Epithelial cell of proximal tubule (primary cell): ENCODE data around the gene CXorf38. TPM values are rescaled to one million over a fixed set of nuclear protein-coding genes. Genes with fewer than 3 reads are reported as not detected.
"Not testable (repeated sequence)": the region's sequence is repeated elsewhere in the genome, so short reads cannot be mapped to it uniquely, and the experiment has no call there.

Source experiments
- DNase-seq: peaks from one replicate; pipeline ENCODE4 v3.0.0-alpha.2; 2011; ENCODE audit warnings: low read depth
- H3K4me3 ChIP-seq: 2 replicates; pipeline ENCODE4 v1.5.1; 2011; ENCODE audit warnings: low read depth, mild to moderate bottlenecking, low read length
- total RNA-seq: library from RNA; depleted of rRNA; stranded (reverse); fragments of >200 nt; gene quantifications from 2 replicates; pipeline ENCODE4 v1.2.3, GENCODE V29; 2015
- TF ChIP-seq, protein P1 (sequence below): conservative IDR thresholded peaks from 2 replicates; pipeline ENCODE4 v1.5.1; 2012; ENCODE audit warnings: low read depth, mild to moderate bottlenecking, low read length

Gene CXorf38
- total RNA-seq, 1 donor from 2014 or later, result 15.6 TPM

DNA sequence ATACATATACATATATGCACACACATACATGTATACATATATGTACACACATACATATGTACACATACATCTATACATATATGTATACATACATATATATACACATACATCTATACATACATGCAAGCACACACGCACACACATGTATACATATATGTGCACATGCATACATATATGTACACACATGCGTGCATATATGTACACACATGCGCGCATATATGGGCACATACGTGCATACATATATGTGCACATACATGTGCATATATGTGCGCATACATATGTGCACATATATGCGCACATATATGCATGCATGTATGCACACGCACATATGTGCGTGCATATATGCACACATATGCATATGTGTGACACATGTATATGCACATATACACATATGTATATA lies 31.4 kb downstream of the CXorf38 start:
- TF ChIP-seq, protein P1, sequence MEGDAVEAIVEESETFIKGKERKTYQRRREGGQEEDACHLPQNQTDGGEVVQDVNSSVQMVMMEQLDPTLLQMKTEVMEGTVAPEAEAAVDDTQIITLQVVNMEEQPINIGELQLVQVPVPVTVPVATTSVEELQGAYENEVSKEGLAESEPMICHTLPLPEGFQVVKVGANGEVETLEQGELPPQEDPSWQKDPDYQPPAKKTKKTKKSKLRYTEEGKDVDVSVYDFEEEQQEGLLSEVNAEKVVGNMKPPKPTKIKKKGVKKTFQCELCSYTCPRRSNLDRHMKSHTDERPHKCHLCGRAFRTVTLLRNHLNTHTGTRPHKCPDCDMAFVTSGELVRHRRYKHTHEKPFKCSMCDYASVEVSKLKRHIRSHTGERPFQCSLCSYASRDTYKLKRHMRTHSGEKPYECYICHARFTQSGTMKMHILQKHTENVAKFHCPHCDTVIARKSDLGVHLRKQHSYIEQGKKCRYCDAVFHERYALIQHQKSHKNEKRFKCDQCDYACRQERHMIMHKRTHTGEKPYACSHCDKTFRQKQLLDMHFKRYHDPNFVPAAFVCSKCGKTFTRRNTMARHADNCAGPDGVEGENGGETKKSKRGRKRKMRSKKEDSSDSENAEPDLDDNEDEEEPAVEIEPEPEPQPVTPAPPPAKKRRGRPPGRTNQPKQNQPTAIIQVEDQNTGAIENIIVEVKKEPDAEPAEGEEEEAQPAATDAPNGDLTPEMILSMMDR, result no peak
- no peak overlapping the region for H3K4me3 ChIP-seq
- no peak for DNase-seq

DNA sequence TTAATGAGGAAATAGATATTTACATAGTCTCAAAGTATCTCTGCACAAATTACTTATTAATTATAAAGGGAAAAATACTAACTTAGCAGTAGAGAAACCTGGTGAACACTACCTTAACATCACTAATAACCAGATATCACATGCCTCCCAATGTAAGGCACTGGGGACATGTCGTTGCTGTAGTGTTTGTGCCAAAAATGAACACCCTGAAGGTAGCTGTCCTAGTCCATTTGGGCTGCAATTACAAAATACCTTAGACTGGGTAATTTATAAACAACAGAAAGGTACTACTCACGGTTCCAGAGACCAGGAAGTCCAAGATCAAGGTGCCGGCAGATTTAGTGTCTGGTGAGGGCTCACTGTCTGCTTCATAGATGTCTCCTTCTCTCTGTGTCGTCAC lies 34.9 kb downstream of the CXorf38 start:
- no peak for DNase-seq
- TF ChIP-seq, protein P1, result no peak
- no peak overlapping the region for H3K4me3 ChIP-seq

DNA sequence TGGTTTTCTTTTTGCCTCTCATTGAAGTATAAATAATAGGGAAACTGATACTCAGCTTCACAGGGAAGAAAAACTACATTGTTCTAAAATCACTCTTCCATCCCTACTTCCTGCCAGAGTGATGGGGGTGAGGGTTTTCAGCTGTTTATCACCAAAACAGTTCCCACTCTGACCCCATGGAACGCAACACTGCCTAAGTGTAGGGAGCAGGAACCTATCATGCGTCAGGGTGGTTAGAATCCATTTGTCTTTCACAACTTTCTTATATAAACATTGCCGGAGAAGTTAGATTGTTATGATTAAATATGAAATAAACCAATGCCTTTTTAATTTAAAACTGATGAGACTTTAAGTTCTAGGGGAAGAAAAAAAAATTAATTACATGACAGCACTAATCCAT lies 40.0 kb downstream of the CXorf38 start:
- H3K4me3 ChIP-seq, result no peak overlapping the region
- DNase-seq, result no peak
- TF ChIP-seq, protein P1, result no peak

DNA sequence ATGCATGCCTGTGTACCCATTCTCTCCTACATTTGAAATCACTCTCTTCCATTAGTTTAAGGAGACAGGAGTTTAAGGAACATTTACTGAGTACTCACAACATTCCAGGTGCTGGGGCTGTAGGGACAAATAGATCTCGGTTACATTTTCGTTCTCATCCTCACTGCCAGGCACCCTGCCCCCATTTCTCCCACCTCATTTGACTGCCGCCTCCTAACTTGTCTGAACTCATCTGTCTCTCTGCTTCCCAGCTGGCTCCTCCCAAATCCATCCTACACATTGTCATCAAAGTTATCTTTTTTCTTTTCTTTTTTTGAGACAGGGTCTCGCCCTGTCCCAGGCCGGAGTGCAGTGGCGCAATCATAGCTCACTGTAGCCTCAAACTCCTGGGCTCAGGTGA lies 43.9 kb downstream of the CXorf38 start:
- no peak for DNase-seq
- TF ChIP-seq, protein P1, result no peak
- H3K4me3 ChIP-seq, result no peak overlapping the region

DNA sequence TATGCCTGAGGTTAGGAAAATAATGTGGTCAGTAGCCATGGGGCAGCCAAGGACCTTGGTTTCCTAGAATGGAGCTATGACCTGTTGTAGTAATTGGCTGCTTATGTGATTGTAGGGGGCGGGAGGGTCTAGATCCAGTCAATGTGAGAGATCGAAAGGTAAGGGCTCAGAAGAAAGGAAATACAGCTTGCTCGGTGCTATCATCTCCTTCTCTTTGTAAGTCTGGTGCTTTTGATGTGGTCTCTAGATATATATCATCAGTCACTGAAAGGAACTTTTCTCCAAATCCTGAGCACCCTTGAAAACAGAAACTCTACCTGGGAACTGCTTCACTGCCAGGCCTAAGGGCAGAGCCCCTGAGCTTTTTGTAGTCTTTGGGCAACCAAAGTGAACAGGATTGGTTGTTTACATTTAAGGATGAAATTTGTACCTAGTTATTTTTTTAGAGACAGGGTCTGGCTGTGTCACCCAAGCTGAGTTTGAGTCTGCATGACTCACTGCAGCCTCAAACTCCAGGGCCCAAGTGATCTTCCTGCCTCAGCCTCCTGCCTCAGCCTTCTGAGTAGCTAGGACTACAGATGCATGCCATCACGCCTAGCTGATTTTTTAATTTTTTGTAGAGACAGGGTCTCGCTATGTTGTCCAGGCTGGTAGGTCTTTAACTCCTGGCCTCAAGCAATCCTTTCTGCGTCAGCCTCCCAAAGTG lies 57.6 kb downstream of the CXorf38 start:
- DNase-seq, H3K4me3 ChIP-seq: not testable (repeated sequence)

DNA sequence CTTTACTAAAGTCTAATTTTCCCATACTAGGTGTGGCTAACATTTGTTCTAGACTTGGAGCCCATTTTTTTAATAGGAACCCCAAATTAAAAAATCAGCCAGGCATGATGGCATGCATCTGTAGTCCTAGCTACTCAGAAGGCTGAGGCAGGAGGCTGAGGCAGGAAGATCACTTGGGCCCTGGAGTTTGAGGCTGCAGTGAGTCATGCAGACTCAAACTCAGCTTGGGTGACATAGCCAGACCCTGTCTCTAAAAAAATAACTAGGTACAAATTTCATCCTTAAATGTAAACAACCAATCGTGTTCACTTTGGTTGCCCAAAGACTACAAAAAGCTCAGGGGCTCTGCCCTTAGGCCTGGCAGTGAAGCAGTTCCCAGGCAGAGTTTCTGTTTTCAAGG lies 59.7 kb downstream of the CXorf38 start:
- not testable (repeated sequence) for H3K4me3 ChIP-seq, DNase-seq

DNA sequence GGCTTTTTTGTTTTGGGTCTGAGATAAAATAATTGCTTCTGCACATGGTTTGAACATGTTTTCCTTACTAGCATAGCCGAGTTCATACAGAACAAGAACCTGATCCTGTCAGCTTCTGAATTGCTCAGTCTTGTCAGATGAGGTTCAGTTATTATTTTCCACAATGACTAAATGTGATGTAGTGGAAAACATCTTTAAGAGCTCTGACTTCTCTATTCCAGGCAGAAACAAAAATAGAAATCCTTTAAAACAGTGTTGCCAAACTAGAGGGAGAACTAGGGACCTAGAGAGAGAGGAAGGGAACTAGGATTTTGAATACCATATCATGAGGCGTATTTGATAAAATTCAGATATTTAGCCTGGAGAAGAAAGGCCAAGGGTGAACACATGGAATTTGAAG lies 64.5 kb downstream of the CXorf38 start:
- DNase-seq, result no peak
- TF ChIP-seq, protein P1, result no peak
- H3K4me3 ChIP-seq, result no peak overlapping the region

DNA sequence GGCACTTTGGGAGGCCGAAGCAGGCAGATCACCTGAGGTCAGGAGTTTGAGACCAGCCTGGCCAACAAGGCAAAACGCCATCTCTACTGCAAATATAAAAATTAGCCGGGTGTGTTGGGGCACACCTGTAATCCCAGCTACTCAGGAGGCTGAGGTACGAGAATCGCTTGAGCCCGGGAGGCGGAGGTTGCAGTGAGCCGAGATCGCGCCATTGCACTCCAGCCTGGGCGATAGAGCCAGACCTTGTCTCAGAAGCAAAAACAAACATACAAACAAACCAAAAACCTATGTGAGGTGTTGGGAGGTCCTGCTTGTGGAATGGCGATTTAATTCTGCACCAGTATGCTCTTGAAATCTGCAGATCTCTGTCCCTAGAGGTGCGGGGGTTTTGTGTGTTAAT lies 65.2 kb downstream of the CXorf38 start:
- DNase-seq, H3K4me3 ChIP-seq: not testable (repeated sequence)

DNA sequence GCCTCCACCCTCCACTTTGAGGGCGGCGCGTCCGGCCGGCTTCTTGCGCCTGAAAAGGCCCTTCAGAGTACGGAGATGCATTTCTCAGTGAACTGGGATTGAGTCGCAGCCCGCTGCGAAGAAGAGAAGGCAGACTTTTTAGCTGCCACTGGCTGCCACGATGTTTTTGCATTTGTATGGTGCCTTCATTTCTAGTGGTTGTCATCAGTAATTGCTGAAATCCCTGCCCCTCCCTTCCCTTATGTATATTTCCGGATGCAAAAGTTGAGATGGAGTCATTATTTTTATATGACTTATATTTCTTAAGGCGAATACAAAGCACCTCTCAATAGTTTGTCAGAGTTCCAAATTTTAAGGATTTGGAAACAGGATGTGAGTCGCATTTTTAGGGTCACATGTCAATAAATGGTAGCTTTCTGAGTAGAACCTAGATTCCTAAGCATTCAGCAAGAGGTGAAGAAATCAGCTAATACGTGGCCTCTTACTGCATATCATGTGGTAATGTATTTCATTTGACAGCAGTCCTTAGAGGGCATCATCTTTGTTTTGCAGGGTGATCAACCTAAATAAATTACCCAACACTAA lies 65.9 kb downstream of the CXorf38 start:
- peak overlapping the region; percentile 74 for H3K4me3 ChIP-seq
- no peak for DNase-seq
- TF ChIP-seq, protein P1, result no peak
